T-helper 17 cell (primary cell): ENCODE measurements around the gene UNCX. TPM values are rescaled to one million over a fixed set of nuclear protein-coding genes. Genes with fewer than 3 reads are reported as not detected.

ENCODE experiments used
- ATAC-seq: fragments of 150-1000 bp; cut with Tn5 transposase; 2 replicates; pipeline ENCODE4 v1.10.0; 2021; ENCODE audit warnings: mild to moderate bottlenecking, moderate library complexity
- DNase-seq, 3 donors: peaks; one replicate each; pipeline versions ENCODE4 v3.0.0 to v3.0.0-alpha.2; 2020 to 2021
- H3K9me3 ChIP-seq: one replicate; pipeline ENCODE4 v1.7.0; 2013; ENCODE audit warnings: low read length, mild to moderate bottlenecking; ENCODE audit not compliant: control insufficient read depth, poor library complexity, severe bottlenecking
- H3K27ac Mint-ChIP-seq: one replicate; pipeline ENCODE4 v1.8.0; 2022; ENCODE audit warnings: mild to moderate bottlenecking, moderate library complexity, mixed read lengths
- H3K27me3 Mint-ChIP-seq: one replicate; pipeline ENCODE4 v1.8.0; 2022; ENCODE audit warnings: mixed read lengths
- H3K36me3 Mint-ChIP-seq: one replicate; pipeline ENCODE4 v1.8.0; 2022; ENCODE audit warnings: low read depth, mixed read lengths
- H3K4me1 Mint-ChIP-seq: one replicate; pipeline ENCODE4 v1.8.0; 2022; ENCODE audit warnings: mild to moderate bottlenecking, mixed read lengths
- H3K4me3 Mint-ChIP-seq: one replicate; pipeline ENCODE4 v1.8.0; 2022; ENCODE audit warnings: mild to moderate bottlenecking, moderate library complexity, mixed read lengths
- total RNA-seq, 4 donors: library from RNA in 2 of 4; stranded (reverse) in 2 of 4; gene quantifications; one replicate each; pipeline ENCODE4 v1.2.3 and lab custom pipeline; 2022 to 2026

The UNCX gene
- total RNA-seq, 2 donors from 2014 or later: not detected

- peaks cover 2% of the 10 kb centered on the region for H3K36me3 Mint-ChIP-seq
- ATAC-seq (no peak), DNase-seq (no peak)
- H3K4me3 Mint-ChIP-seq: peak overlapping the region; percentile 63
- peaks cover 4% of the 10 kb centered on the region for H3K4me1 Mint-ChIP-seq
- H3K27me3 Mint-ChIP-seq: peaks cover 71% of the 10 kb centered on the region
- peak overlapping the region; percentile 65 for H3K27ac Mint-ChIP-seq
- H3K9me3 ChIP-seq: no peaks in the 10 kb centered on the region
Observed at GRCh38 chr7:1223196-1223981, 9.3 kb upstream of the UNCX start.

- no peaks in the 10 kb centered on the region for H3K9me3 ChIP-seq
- H3K4me3 Mint-ChIP-seq: peak overlapping the region; percentile 68
- H3K27me3 Mint-ChIP-seq: peaks cover 65% of the 10 kb centered on the region
- H3K4me1 Mint-ChIP-seq: peaks cover 4% of the 10 kb centered on the region
- H3K27ac Mint-ChIP-seq: no peak overlapping the region
- DNase-seq (no peak), ATAC-seq (no peak)
- H3K36me3 Mint-ChIP-seq: peaks cover 2% of the 10 kb centered on the region
Observed at GRCh38 chr7:1224086-1224716, 8.5 kb upstream of the UNCX start.

GRCh38 chr7:1225030-1225429 is 7.6 kb upstream of the UNCX start:
- Mint-ChIP-seq H3K4me1 (peaks cover 4% of the 10 kb centered on the region), H3K4me3 (no peak overlapping the region), H3K27ac (peak overlapping the region; percentile 84), H3K36me3 (no peaks in the 10 kb centered on the region), H3K27me3 (peaks cover 57% of the 10 kb centered on the region)
- H3K9me3 ChIP-seq: no peaks in the 10 kb centered on the region
- ATAC-seq (no peak), DNase-seq (no peak)

DNA sequence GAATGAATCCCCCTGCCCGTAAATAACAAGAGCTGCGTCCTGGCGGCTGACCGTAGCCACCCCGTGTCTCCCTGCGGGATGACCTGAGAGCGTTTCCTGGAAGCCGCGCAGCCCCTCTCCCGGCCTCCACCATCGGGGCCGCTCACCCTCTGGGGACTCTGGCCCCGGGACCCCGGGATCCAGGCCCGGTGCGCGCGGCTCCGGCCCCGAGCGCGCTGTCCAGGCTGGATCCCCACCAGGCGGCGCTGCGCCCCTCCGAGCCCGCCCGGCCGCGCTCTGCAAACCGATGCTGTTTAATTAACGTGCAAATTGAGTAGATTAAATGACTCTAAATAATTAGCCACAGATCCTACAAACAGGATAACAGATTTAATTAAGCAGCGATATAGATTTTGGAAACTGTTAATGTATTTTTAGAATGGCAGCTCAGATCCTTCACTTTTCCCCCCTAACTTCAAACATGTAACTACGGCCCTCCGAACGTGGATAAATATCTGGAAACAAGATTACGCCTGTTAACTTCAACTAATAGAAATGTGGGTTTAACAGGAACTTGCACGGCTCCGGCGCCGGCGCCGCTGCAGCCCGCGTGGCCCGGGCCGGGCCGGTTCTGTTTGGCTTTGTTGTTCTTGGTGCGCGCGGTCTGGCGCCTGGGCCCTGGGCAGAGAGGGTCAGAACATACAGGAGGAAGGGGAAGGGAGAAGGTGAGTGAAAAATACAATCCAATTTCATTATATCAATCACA is 7.1 kb upstream of the UNCX start:
- Mint-ChIP-seq H3K27ac (peak overlapping the region; percentile 84), H3K36me3 (no peaks in the 10 kb centered on the region), H3K4me1 (peaks cover 4% of the 10 kb centered on the region), H3K4me3 (peak overlapping the region; percentile 76), H3K27me3 (peaks cover 52% of the 10 kb centered on the region)
- no peak for ATAC-seq
- H3K9me3 ChIP-seq: no peaks in the 10 kb centered on the region
- DNase-seq: peak in 2 of 3 donors; percentile 39 to 41

DNA sequence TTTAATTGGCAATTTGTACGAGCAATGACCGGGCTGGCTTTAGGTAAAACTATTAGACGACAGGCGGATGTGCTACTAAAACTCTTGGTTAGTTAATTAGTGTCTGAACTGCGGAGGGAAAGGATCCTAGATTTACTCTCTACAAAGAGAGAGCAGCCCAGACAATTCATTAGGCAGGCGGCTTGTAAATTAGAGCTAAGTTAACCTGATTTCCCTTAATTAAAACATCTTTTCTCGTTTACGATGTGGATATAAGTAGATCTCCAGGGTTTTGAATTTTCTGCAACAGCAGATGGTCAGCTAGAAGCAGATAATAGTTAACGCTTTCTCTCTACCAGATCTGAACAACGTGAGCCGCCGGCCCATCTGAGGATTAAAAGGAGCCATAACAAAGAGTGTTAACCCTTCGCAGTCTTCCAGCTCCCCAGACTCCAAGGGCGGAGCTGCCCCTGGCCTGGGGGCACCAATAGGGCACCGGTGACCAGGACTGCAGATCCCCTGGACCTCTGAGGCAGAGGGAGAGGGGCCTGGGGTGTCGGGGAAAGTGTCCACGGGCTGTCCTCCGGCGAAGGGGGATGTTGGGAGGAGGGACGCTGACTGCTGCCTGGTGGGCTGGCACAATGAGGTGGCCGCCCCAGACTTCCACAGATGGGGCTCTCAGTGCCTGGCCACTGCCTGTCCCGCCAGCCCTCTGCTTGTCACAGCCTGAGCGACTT is 6.3 kb upstream of the UNCX start:
- Mint-ChIP-seq H3K36me3 (no peaks in the 10 kb centered on the region), H3K4me3 (peak overlapping the region; percentile 76), H3K27me3 (peaks cover 50% of the 10 kb centered on the region), H3K27ac (peak overlapping the region; percentile 84), H3K4me1 (peaks cover 4% of the 10 kb centered on the region)
- no peaks in the 10 kb centered on the region for H3K9me3 ChIP-seq
- ATAC-seq (no peak), DNase-seq (no peak)

GRCh38 chr7:1227071-1227804 is 5.4 kb upstream of the UNCX start:
- H3K4me1 Mint-ChIP-seq: peaks cover 9% of the 10 kb centered on the region
- H3K4me3 Mint-ChIP-seq: peak overlapping the region; percentile 25
- no peak for ATAC-seq
- no peak for DNase-seq
- peaks cover 51% of the 10 kb centered on the region for H3K27me3 Mint-ChIP-seq
- H3K36me3 Mint-ChIP-seq: peaks cover 4% of the 10 kb centered on the region
- H3K27ac Mint-ChIP-seq: peak overlapping the region; percentile 54
- H3K9me3 ChIP-seq: no peaks in the 10 kb centered on the region

- peak overlapping the region; percentile 62 for H3K4me3 Mint-ChIP-seq
- peaks cover 53% of the 10 kb centered on the region for H3K27me3 Mint-ChIP-seq
- peaks cover 4% of the 10 kb centered on the region for H3K36me3 Mint-ChIP-seq
- peak overlapping the region; percentile 54 for H3K27ac Mint-ChIP-seq
- H3K9me3 ChIP-seq: no peaks in the 10 kb centered on the region
- H3K4me1 Mint-ChIP-seq: peaks cover 9% of the 10 kb centered on the region
- DNase-seq (no peak), ATAC-seq (no peak)
Observed at GRCh38 chr7:1227814-1228544, 4.7 kb upstream of the UNCX start.

GRCh38 chr7:1228545-1229201 is 4.0 kb upstream of the UNCX start:
- ATAC-seq: no peak
- no peaks in the 10 kb centered on the region for H3K9me3 ChIP-seq
- peaks cover 9% of the 10 kb centered on the region for H3K4me1 Mint-ChIP-seq
- H3K4me3 Mint-ChIP-seq: peak overlapping the region; percentile 57
- DNase-seq: no peak
- peaks cover 47% of the 10 kb centered on the region for H3K27me3 Mint-ChIP-seq
- H3K27ac Mint-ChIP-seq: peak overlapping the region; percentile 54
- peaks cover 4% of the 10 kb centered on the region for H3K36me3 Mint-ChIP-seq

- H3K9me3 ChIP-seq: no peaks in the 10 kb centered on the region
- Mint-ChIP-seq H3K27ac (peak overlapping the region; percentile 54), H3K4me3 (no peak overlapping the region), H3K4me1 (peaks cover 9% of the 10 kb centered on the region), H3K36me3 (peaks cover 6% of the 10 kb centered on the region), H3K27me3 (peaks cover 50% of the 10 kb centered on the region)
- ATAC-seq: no peak
- DNase-seq: no peak
Observed at GRCh38 chr7:1229202-1229947, 3.3 kb upstream of the UNCX start.

DNA sequence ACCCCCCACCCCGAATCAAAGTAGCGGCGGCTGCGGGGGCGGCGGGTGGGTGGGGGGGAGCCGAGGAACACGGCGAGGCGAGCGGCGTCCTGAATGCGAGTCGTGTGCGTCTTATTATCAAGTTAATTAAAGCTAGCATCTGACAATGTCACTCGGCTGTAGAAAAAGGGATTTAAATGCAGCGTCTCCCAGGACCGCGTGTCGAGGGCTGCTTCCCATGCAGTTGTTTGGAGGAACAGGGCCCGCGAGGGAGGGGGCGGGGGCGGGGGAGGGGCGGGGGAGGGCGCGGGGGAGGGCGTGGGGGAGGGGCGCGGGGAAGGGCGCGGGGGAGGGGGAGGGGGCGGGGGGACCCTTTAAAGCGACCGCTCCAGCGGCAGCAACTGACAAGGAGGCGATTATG is 2.7 kb upstream of the UNCX start:
- Mint-ChIP-seq H3K27ac (peak overlapping the region; percentile 89), H3K27me3 (peaks cover 56% of the 10 kb centered on the region), H3K4me3 (no peak overlapping the region), H3K4me1 (peaks cover 12% of the 10 kb centered on the region), H3K36me3 (peaks cover 7% of the 10 kb centered on the region)
- ATAC-seq (no peak), DNase-seq (no peak)
- H3K9me3 ChIP-seq: no peaks in the 10 kb centered on the region
